ENCODE data around the gene RMND5A.

RMND5A gene

DNA sequence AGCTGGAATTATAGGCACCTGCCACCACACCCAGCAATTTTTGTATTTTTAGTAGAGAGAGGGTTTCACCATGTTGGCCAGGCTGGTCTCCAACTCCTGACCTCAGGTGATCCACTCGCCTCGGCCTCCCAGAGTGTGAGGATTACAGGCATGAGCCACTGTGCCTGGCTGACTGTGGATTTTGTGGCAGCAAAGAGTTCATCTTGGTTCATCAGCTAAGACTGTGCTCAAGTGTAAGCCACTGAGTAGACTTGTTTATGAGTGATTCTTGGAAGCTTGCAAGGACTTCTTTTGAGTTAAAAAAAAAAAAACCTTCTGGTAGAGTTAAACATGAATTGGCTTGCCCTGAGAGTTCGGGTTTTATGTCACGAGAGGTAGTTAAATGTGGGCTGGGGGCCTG, 106.9 kb downstream of the RMND5A start:
- no peak for DNase-seq (ENCODE audit: low read depth)
- H3K4me3 ChIP-seq (ENCODE audit: low read depth, low read length) = no peak overlapping the region
- TF ChIP-seq, protein P1, sequence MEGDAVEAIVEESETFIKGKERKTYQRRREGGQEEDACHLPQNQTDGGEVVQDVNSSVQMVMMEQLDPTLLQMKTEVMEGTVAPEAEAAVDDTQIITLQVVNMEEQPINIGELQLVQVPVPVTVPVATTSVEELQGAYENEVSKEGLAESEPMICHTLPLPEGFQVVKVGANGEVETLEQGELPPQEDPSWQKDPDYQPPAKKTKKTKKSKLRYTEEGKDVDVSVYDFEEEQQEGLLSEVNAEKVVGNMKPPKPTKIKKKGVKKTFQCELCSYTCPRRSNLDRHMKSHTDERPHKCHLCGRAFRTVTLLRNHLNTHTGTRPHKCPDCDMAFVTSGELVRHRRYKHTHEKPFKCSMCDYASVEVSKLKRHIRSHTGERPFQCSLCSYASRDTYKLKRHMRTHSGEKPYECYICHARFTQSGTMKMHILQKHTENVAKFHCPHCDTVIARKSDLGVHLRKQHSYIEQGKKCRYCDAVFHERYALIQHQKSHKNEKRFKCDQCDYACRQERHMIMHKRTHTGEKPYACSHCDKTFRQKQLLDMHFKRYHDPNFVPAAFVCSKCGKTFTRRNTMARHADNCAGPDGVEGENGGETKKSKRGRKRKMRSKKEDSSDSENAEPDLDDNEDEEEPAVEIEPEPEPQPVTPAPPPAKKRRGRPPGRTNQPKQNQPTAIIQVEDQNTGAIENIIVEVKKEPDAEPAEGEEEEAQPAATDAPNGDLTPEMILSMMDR (IDR thresholded peaks at IDR 0.05; ENCODE audit: control insufficient read depth, extremely low read depth, insufficient read depth) = no peak

All from LNCaP clone FGC (cell line).